Parathyroid adenoma (tissue), 2 donors: ENCODE results near the gene WNK2.

Experiments
- H2AFZ ChIP-seq: fragments of 300-600 bp; sonication (generic); one replicate; pipeline ENCODE4 v1.7.0; 2017; ENCODE audit warnings: antibody characterized with exemption, mild to moderate bottlenecking
- H3K27ac ChIP-seq: fragments of 300-600 bp; sonication (generic); one replicate; pipeline ENCODE4 v1.7.0; 2017
- H3K27me3 ChIP-seq: fragments of 300-600 bp; sonication (generic); one replicate; pipeline ENCODE4 v1.7.0; 2017; ENCODE audit warnings: low read length; ENCODE audit not compliant: control insufficient read depth, insufficient read depth
- H3K36me3 ChIP-seq: fragments of 300-600 bp; sonication (generic); one replicate; pipeline ENCODE4 v1.7.0; 2017; ENCODE audit warnings: low read length; ENCODE audit not compliant: control insufficient read depth, insufficient read depth
- H3K4me1 ChIP-seq: fragments of 300-600 bp; sonication (generic); one replicate; pipeline ENCODE4 v1.7.0; 2017; ENCODE audit warnings: control low read depth
- H3K4me2 ChIP-seq: fragments of 300-600 bp; sonication (generic); one replicate; pipeline ENCODE4 v1.7.0; 2017; ENCODE audit warnings: low read length
- H3K4me3 ChIP-seq: fragments of 300-600 bp; sonication (generic); one replicate; pipeline ENCODE4 v1.7.0; 2017; ENCODE audit warnings: low read depth, low read length
- H3K79me2 ChIP-seq: fragments of 300-600 bp; sonication (generic); one replicate; pipeline ENCODE4 v1.7.0; 2017; ENCODE audit warnings: control low read depth
- H3K9ac ChIP-seq: fragments of 300-600 bp; sonication (generic); one replicate; pipeline ENCODE4 v1.7.0; 2017; ENCODE audit warnings: mild to moderate bottlenecking
- H3K9me3 ChIP-seq: fragments of 300-600 bp; sonication (generic); one replicate; pipeline ENCODE4 v1.7.0; 2017; ENCODE audit warnings: low read length; ENCODE audit not compliant: control insufficient read depth
- TF ChIP-seq, protein P1 (sequence below): fragments of 300-600 bp; sonication (generic); IDR thresholded peaks from one replicate; pipeline ENCODE4 v1.7.0; 2017; ENCODE audit warnings: antibody characterized with exemption, mild to moderate bottlenecking
- donor health status: primary hyperparathyroidism.

Gene WNK2

DNA sequence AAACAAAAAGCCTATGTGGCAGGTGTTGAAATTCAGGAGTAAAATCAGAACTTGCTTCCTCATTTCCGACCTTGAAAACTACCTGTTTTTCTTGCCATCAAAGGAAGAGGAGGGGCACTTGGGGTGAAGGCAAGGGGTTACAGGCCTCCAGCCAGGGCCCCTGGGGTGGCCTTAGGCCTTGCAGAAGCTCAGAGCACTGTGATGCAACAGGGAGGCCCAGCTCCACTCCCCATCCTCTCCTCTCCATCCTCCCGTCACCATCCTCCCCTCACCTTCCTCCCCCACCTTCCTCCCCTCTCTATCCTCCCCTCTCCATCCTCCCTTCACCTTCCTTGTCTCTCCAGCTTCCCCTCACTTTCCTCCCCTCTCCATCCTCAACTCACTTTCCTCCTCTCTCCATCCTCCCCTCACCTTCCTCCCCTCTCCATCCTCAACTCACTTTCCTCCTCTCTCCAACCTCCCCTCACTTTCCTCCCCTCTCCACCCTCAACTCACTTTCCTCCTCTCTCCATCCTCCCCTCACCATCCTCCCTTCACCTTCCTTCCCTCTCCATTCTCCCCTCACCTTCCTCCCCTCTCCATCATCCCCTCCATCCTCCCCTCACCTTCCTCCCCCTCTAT is 111.6 kb downstream of the WNK2 start:
- no peaks in the 10 kb centered on the region for H3K27me3 ChIP-seq
- H3K9ac ChIP-seq = no peak overlapping the region
- no peaks in the 10 kb centered on the region for H3K4me1 ChIP-seq
- H3K36me3 ChIP-seq = no peaks in the 10 kb centered on the region
- no peak overlapping the region for H3K27ac ChIP-seq
- no peak overlapping the region for H3K4me3 ChIP-seq
- TF ChIP-seq, protein P1, sequence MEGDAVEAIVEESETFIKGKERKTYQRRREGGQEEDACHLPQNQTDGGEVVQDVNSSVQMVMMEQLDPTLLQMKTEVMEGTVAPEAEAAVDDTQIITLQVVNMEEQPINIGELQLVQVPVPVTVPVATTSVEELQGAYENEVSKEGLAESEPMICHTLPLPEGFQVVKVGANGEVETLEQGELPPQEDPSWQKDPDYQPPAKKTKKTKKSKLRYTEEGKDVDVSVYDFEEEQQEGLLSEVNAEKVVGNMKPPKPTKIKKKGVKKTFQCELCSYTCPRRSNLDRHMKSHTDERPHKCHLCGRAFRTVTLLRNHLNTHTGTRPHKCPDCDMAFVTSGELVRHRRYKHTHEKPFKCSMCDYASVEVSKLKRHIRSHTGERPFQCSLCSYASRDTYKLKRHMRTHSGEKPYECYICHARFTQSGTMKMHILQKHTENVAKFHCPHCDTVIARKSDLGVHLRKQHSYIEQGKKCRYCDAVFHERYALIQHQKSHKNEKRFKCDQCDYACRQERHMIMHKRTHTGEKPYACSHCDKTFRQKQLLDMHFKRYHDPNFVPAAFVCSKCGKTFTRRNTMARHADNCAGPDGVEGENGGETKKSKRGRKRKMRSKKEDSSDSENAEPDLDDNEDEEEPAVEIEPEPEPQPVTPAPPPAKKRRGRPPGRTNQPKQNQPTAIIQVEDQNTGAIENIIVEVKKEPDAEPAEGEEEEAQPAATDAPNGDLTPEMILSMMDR = no peak
- H3K4me2 ChIP-seq = no peak overlapping the region
- H3K79me2 ChIP-seq = no peaks in the 10 kb centered on the region
- H3K9me3 ChIP-seq = no peaks in the 10 kb centered on the region
- no peak overlapping the region for H2AFZ ChIP-seq

DNA sequence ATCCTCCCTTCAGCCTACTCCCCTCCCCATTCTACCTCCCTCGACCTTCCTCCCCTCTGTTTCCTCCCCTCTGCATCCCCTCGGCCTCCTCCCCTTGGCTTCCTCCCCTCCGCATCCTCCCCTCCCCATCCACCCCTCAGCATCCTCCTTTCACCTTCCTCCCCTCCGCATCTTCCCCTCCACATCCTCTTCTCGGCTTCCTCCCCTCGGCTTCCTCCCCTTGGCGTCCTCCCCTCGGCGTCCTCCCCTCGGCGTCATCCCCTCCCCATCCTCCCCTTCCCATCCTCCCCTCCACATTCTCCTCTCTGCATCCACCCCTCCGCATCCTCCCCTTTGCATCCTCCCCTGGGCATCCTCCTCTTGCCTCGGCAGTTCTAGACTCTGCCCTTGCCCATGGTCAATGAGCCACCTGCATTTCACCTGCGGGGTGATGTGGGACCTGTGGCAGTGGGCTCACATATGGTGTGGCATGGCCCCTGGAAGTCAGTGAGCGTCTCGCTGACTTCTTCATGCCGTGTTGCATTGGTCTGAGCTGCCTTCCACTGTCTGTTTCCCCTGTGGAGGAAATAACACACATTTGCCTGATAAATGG is 113.0 kb downstream of the WNK2 start:
- no peaks in the 10 kb centered on the region for H3K9me3 ChIP-seq
- no peak overlapping the region for H3K4me2 ChIP-seq
- TF ChIP-seq, protein P1 = no peak
- H3K36me3 ChIP-seq = no peaks in the 10 kb centered on the region
- H2AFZ ChIP-seq = no peak overlapping the region
- H3K27me3 ChIP-seq = no peaks in the 10 kb centered on the region
- H3K27ac ChIP-seq = no peak overlapping the region
- no peaks in the 10 kb centered on the region for H3K4me1 ChIP-seq
- no peak overlapping the region for H3K9ac ChIP-seq
- no peak overlapping the region for H3K4me3 ChIP-seq
- H3K79me2 ChIP-seq = no peaks in the 10 kb centered on the region

DNA sequence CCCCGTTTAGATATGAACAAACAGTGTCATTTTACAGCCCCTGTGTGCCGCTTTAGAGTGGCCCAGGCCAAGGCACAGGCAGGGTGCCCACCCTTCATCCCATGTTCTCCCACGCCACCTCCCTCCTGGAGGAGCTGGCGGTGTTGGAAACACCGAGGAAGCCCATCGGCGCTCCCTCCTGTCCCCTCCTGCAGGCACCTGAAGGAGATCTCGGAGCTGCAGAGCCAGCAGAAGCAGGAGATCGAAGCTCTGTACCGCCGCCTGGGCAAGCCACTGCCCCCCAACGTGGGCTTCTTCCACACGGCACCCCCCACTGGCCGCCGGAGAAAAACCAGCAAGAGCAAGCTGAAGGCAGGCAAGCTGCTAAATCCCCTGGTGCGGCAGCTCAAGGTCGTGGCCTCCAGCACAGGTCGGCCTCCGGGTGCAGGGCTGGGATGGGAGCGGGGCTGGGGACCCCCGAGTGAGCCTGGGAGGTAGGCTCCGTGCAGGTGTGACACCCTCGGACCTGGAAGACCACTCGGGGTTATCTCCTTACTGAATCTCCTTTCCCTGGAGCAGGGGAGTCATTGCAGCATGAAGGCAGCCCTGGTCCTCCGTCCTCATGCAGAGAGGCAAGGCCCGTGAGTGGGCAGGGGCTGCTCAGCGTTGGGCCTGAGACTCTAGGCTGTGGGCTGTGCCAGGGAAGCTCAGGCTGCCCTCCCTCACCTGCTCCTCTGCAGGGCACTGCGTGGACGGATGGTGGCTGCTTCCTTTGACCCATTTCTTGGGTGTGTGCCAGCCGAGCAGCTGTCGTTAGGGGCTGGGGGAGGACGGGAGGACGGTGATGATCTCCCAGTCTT is 113.9 kb downstream of the WNK2 start:
- H3K36me3 ChIP-seq = no peaks in the 10 kb centered on the region
- no peak overlapping the region for H3K4me2 ChIP-seq
- H3K27me3 ChIP-seq = no peaks in the 10 kb centered on the region
- no peaks in the 10 kb centered on the region for H3K9me3 ChIP-seq
- no peak overlapping the region for H3K9ac ChIP-seq
- no peak overlapping the region for H3K4me3 ChIP-seq
- H3K79me2 ChIP-seq = no peaks in the 10 kb centered on the region
- no peak overlapping the region for H2AFZ ChIP-seq
- H3K4me1 ChIP-seq = no peaks in the 10 kb centered on the region
- H3K27ac ChIP-seq = no peak overlapping the region
- TF ChIP-seq, protein P1 = no peak

DNA sequence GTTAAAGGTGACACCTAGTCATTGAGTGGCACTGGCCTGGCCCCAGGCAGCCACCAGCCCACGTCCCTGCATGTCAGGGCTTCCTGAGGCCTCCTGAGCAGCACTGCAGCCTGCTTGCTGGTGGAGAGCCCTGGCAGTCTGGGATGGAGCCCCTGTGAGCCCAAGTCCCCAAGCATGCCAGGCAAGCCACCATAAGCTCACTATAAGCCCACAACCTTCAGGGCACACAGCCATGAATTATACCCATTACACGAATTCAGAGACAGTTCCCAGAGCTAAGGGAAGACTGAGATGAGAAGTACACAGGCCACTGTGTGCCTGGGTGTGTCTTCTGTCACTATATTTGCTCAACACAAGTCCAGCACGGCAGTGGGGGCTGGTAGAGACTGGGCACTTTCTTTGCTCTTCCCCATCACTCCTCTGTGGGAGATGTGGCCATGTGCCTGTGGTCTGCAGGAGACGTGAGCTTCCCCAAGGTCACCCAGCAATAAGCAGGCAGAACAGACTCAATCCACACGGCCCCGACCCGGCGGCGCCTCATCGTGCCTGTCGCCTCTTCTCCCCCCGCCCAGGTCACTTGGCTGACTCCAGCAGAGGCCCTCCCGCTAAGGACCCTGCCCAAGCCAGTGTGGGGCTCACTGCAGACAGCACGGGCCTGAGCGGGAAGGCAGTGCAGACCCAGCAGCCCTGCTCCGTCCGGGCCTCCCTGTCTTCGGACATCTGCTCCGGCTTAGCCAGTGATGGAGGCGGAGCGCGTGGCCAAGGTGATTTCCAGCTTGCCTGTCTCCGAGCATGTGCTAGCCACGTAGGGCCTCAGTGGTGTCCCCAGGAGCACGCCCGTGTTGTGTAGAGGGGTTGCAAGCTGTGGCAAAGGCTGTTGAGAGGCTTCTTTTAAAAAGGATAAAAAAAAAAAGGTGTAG is 114.8 kb downstream of the WNK2 start:
- Histone ChIP-seq H3K4me1 (no peaks in the 10 kb centered on the region), H3K9ac (no peak overlapping the region), H3K9me3 (no peaks in the 10 kb centered on the region), H3K36me3 (no peaks in the 10 kb centered on the region), H3K4me2 (no peak overlapping the region), H3K4me3 (no peak overlapping the region), H2AFZ (no peak overlapping the region), H3K27ac (no peak overlapping the region), H3K79me2 (no peaks in the 10 kb centered on the region), H3K27me3 (no peaks in the 10 kb centered on the region)
- TF ChIP-seq, protein P1 = no peak
